GM10248 (cell line): ENCODE measurements around the gene AMDHD1.
"Not testable (repeated sequence)": the region's sequence is repeated elsewhere in the genome, so short reads cannot be mapped to it uniquely, and the experiment has no call there.

Experiments used
- CTCF ChIA-PET: fragments of 300-600 bp; sonication (Branson Sonifier 250); formaldehyde crosslinking; extraction: SDS; loops from one replicate; lab custom pipeline; 2021; ENCODE audit warnings: antibody characterized with exemption; lab: Yijun Ruan, JAX
- POLR2A ChIA-PET: fragments of 350-650 bp; sonication (Branson Sonifier 250); formaldehyde crosslinking; extraction: SDS; loops from one replicate; lab custom pipeline; 2020; ENCODE audit warnings: antibody characterized with exemption; lab: Yijun Ruan, JAX
- DNase-seq: peaks from one replicate; pipeline ENCODE4 v3.0.0; 2012; ENCODE audit errors: extremely low spot score
- CTCF ChIP-seq: IDR thresholded peaks from 2 replicates; pipeline ENCODE4 v1.5.1; 2012; ENCODE audit warnings: mild to moderate bottlenecking, low read depth; ENCODE audit errors: extremely low read depth, missing control alignments, control extremely low read depth

AMDHD1 gene

GRCh38 chr12:95960241-95960640 is 17.1 kb downstream of the AMDHD1 start:
- DNase-seq = no peak
- TF ChIP-seq CTCF = no peak
- ChIA-PET POLR2A (no interaction called here), CTCF (interaction anchor here (1.3 to 3.3 kb wide), 3 partner anchors 39 to 43 kb away, joined by 3 to 12 read pairs (median 7); no protein-coding TSS in a partner anchor)

GRCh38 chr12:95962222-95962621 is 19.1 kb downstream of the AMDHD1 start:
- DNase-seq = no peak
- CTCF ChIA-PET = interaction anchor here (1.0 to 1.9 kb wide), 3 partner anchors 16 to 44 kb away, joined by 3 to 5 read pairs (median 5); no protein-coding TSS in a partner anchor
- POLR2A ChIA-PET = no interaction called here
- no peak for TF ChIP-seq CTCF

- no peak for DNase-seq
- ChIA-PET CTCF (interaction anchor here (1.0 to 1.9 kb wide), 3 partner anchors 16 to 45 kb away, joined by 3 to 5 read pairs (median 5); no protein-coding TSS in a partner anchor), POLR2A (no interaction called here)
- no peak for TF ChIP-seq CTCF
These were observed 20.0 kb downstream of the AMDHD1 start for GRCh38 chr12:95963096-95963495.

- TF ChIP-seq CTCF = no peak
- ChIA-PET CTCF (interaction anchor here (1.0 to 1.7 kb wide), 3 partner anchors 12 to 48 kb away, joined by 3 to 5 read pairs (median 4); no protein-coding TSS in a partner anchor), POLR2A (no interaction called here)
- no peak for DNase-seq
These were observed 23.2 kb downstream of the AMDHD1 start for GRCh38 chr12:95966287-95966870.

- TF ChIP-seq CTCF = no peak
- DNase-seq = no peak
- CTCF ChIA-PET = interaction anchor here (1.0 kb wide), 1 partner anchor 9 kb away, joined by 3 read pairs; no protein-coding TSS in a partner anchor
- POLR2A ChIA-PET = no interaction called here
These were observed 24.2 kb downstream of the AMDHD1 start for GRCh38 chr12:95967301-95967700.

GRCh38 chr12:95969116-95969515 is 26.0 kb downstream of the AMDHD1 start:
- DNase-seq, CTCF ChIA-PET, POLR2A ChIA-PET: not testable (repeated sequence)

- DNase-seq = no peak
- ChIA-PET POLR2A (no interaction called here), CTCF (no interaction called here)
- no peak for TF ChIP-seq CTCF
These were observed 27.8 kb downstream of the AMDHD1 start for GRCh38 chr12:95970905-95971304.
